ENCODE results near the gene BRD2. TPM values are rescaled to one million over a fixed set of nuclear protein-coding genes. Genes with fewer than 3 reads are reported as not detected.

BRD2 gene
- total RNA-seq, 1 donor from 2014 or later, result 155 TPM

GRCh38 chr6:32950449-32950848 lies 17.9 kb upstream of the BRD2 start:
- no peak for ATAC-seq
- Histone ChIP-seq H3K9me3 (no peaks in the 10 kb centered on the region), H3K36me3 (no peaks in the 10 kb centered on the region), H3K27ac (no peak overlapping the region), H3K4me3 (no peak overlapping the region), H3K27me3 (no peaks in the 10 kb centered on the region), H3K4me1 (peaks cover 8% of the 10 kb centered on the region)
- intact Hi-C loops (cut with DNase I), result no loop called here
- TF ChIP-seq CTCF (IDR thresholded peaks at IDR 0.05), result no peak
- DNase-seq, result no peak

- H3K9me3 ChIP-seq, result no peaks in the 10 kb centered on the region
- DNase-seq (peak; percentile 91), ATAC-seq (peak; percentile 98)
- H3K4me3 ChIP-seq, result peak within 1 kb of the TSS; percentile 59
- no peaks in the 10 kb centered on the region for H3K27me3 ChIP-seq
- intact Hi-C loops (cut with DNase I), result no loop called here
- no peaks in the 10 kb centered on the region for H3K36me3 ChIP-seq
- peaks cover 8% of the 10 kb centered on the region for H3K4me1 ChIP-seq
- peak within 1 kb of the TSS; percentile 90 for H3K27ac ChIP-seq
- TF ChIP-seq CTCF (IDR thresholded peaks at IDR 0.05), result peak; percentile 89
Observed at GRCh38 chr6:32952817-32953739, 15.3 kb upstream of the BRD2 start, which contains the start of gene HLA-DMA. Gene HLA-DMA (minus strand): TSS chr6:32953097. CDS start chr6:32953036, 61 bp downstream.

GRCh38 chr6:32953775-32954174 lies 14.6 kb upstream of the BRD2 start:
- DNase-seq (no peak), ATAC-seq (no peak)
- Histone ChIP-seq H3K4me3 (no peak overlapping the region), H3K9me3 (no peaks in the 10 kb centered on the region), H3K36me3 (no peaks in the 10 kb centered on the region), H3K4me1 (peaks cover 8% of the 10 kb centered on the region), H3K27ac (peak overlapping the region; percentile 90), H3K27me3 (no peaks in the 10 kb centered on the region)
- TF ChIP-seq CTCF (IDR thresholded peaks at IDR 0.05), result no peak
- intact Hi-C loops (cut with DNase I), result no loop called here

GRCh38 chr6:32954267-32954666 lies 14.1 kb upstream of the BRD2 start:
- intact Hi-C loops (cut with DNase I), result no loop called here
- TF ChIP-seq CTCF (IDR thresholded peaks at IDR 0.05), result no peak
- H3K4me3 ChIP-seq, result no peak overlapping the region
- H3K9me3 ChIP-seq, result no peaks in the 10 kb centered on the region
- no peak overlapping the region for H3K27ac ChIP-seq
- H3K4me1 ChIP-seq, result peaks cover 8% of the 10 kb centered on the region
- no peaks in the 10 kb centered on the region for H3K36me3 ChIP-seq
- no peaks in the 10 kb centered on the region for H3K27me3 ChIP-seq
- ATAC-seq (no peak), DNase-seq (no peak)

- Histone ChIP-seq H3K27me3 (no peaks in the 10 kb centered on the region), H3K4me3 (no peak overlapping the region), H3K9me3 (no peaks in the 10 kb centered on the region), H3K4me1 (peaks cover 8% of the 10 kb centered on the region), H3K36me3 (no peaks in the 10 kb centered on the region), H3K27ac (no peak overlapping the region)
- peak; percentile 38 for TF ChIP-seq CTCF (IDR thresholded peaks at IDR 0.05)
- intact Hi-C loops (cut with DNase I), result no loop called here
- ATAC-seq (no peak), DNase-seq (no peak)
Observed at GRCh38 chr6:32954986-32955802, 13.2 kb upstream of the BRD2 start.
